Stimulated activated CD8-positive, alpha-beta memory T cell treated with anti-CD3 and anti-CD28 coated beads, Interleukin-12 subunit alpha, Interleukin-12 subunit beta, amount 100 ng/mL, for 24 hours (primary cell): ENCODE data around the gene POP4.
A peak's percentile ranks its signal among the peaks of the same experiment; 100 is the strongest.
"Not testable (repeated sequence)": the region's sequence is repeated elsewhere in the genome, so short reads cannot be mapped to it uniquely, and the experiment has no call there.

Experiments
- DNase-seq: peaks from one replicate; pipeline ENCODE4 v3.0.0-alpha.2; 2020; ENCODE audit errors: extremely low read depth

POP4 gene

DNA sequence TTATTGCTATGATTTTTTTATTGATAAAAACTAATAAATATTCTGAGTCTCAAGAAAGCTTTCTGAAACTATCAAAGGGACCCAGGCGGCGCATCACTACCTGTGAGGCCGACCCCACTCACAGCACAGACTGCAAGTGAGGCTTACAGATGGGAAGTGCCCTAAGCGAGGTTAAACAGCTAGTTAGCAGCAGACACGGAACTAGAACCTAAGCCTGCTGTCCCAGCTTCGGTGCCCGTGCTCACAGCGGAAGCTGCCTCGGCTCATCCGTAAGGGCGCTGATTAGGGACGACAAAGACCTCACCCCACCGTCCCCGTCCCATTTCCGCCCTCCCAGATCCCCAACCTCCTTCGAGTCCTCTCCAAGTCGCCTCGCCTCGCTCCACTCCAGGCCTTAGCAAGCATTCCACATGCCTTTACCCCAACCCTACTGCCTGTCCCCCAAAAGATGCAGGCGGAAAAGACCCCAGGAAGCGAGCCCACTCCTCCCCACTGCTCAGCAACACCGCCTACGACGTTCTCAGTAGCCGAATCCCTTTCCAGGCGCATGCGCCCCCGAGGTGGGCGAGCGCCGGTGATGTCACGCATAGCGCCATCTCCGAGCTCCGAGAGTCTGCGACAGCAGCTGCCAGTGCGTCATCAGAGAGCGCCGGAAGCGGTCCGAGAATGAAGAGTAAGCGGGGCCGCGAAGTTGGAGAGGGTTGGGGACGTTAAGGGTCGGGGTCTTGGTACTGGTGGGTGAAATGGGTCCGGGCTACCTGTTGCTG, at the start of gene POP4:
TSS of gene POP4 (plus strand) at position 631 of the 767 bp plus-strand sequence. CDS start at position 667, 36 bp downstream.
- peak; percentile 96 for DNase-seq

DNA sequence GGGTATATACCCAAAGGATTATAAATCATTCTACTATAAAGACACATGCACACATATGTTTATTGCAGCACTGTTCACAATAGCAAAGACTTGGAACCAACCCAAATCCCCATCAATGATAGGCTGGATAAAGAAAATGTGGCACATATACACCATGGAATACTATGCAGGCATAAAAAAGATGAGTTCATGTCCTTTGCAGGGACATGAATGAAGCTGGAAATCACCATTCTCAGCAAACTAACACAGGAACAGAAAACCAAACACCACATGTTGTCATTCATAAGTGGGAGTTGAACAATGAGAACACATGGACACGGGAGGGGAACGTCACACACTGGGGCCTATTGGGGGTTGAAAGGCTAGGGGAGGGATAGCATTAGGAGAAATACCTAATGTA, 47.0 kb upstream of the POP4 start:
- not testable (repeated sequence) for DNase-seq

DNA sequence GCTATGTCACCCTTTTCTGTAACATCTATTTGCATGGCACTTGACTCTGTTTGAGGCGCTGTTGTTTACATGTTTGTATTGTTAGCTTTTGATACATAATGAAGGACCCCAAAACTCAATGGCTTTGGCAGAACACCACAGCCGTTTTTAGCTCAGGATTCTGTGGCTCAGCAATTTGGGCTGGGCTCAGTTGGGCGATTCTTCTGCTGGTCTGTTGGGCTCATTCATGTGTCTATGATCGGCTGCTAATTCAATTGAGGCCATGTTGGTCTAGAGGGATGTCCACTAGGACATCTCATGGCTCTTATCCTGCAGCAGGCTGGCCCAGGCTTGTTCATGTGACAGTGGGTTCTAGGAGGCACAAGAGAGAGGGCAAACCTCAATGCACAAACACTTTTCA, 46.3 kb upstream of the POP4 start:
- DNase-seq, result no peak

GRCh38 chr19:29560313-29561075, 45.6 kb upstream of the POP4 start:
- DNase-seq, result no peak

DNA sequence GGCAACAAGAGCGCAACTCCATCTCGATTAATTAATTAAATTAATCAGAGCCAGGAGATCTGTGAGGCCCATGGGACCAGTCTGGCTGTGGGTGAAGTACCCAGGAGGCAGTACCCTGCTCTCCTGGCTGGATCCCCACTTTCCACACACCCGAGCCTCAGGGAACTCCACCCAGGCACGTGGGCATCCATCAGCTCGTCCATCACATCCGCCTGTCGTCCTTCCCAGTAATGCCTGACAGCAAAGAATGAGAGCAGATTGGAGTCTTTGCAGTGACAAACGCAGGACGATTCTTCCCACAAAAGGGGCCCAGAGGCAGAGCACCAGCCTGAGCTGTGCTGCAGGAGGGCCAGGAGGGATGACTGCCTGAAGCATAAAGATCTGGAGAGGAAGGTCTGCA, 44.5 kb upstream of the POP4 start:
- DNase-seq, result no peak

DNA sequence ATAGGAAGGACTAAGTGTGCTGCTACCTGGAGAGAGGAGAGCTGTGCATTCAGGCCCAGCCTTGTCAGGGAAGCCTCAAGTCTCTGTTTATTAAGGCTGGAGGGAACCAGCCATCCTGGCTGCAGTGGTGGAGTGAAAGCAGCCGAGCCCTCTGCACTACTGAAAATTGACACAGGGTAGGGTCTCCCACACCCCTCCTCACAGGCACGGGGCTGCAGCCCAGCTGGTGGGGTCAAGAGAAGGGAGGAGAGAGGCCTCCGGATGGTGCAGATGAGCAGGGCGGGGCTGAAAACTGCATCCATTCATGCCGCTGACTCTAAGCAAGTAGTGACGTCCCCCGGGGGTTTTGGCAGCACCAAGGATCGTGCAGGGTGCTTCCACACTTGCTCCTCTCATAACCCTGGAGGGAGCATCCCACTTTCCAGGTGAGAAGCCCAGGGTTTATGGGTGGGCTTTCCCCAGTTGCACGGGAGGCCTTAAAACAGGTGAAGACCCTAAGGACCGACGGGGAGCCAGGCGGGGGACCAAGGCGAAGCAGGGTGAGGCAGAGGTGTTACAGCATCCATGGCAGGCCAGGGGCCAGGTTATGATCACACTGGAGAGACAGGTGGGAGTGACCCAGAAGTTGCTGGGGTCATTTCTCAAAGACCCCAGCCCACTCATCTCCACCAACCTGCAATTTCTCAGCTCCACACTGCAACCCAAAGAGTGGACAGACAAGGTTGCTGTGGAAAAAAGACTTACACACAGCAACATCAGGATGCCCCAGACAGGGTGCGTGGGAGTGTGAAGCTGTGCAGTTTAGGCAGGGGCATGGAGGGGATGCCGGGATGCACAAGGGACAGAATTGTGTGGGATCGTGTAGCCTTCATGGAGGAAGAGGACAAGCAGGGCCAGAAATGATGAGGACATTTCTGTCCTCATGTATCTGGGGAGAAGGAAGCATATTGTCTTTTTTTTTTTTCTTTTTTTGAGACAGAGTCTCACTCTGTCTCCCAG, 43.5 kb upstream of the POP4 start:
- no peak for DNase-seq

- no peak for DNase-seq
These were observed 42.5 kb upstream of the POP4 start for GRCh38 chr19:29563486-29564101.

DNA sequence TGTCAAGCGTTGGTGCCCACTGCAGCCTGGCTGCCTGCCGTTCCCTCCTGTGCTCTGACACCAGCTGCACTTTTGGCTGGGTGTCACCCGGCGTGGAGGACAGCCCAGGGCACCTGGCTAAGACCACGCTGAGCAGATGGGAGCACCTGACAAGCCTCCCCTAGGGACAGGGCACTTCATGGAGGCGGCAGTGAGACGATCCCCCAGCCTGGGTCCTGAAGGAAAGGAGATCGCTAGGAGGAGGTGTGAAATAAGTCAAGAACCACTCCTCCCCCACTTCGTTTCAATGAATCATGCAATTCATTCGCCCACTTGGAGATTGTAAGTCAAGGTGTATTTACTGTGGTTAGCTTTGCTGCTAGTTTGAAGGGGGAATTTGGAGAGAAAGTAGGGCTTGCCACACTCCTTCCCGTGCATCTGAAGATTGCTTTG, 41.5 kb upstream of the POP4 start:
- DNase-seq, result no peak

GRCh38 chr19:29565171-29565570, 40.9 kb upstream of the POP4 start:
- DNase-seq, result no peak

DNA sequence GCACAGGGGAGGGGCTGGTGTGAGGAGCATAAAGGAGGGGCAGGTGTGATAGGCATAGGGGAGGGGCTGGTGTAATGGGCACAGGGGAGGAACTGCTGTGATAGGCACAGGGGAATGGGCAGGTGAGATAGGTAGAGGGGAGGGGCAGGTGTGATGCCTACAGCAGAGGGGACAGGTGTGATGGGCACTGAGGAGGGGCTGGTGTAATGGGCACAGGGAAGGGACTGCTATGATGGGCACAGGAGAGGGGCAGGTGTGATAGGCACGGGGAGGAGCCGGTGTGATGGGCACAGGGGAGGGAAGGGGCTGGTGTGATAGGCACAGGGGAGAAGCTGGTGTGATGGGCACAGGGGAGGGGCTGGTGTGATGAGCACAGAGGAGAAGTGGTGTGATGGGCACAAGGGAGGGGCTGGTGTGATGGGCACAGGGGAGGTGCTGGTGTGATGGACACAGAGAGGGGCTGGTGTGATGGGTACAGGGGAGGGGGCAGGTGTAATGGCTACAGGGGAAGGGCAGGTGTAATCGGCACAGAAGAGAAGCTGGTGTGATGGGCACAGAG, 39.5 kb upstream of the POP4 start:
- DNase-seq, result no peak

- no peak for DNase-seq
These were observed 38.6 kb upstream of the POP4 start for GRCh38 chr19:29567366-29567915.

GRCh38 chr19:29568036-29569025, 37.8 kb upstream of the POP4 start:
- DNase-seq, result no peak

- DNase-seq, result no peak
These were observed 36.8 kb upstream of the POP4 start for GRCh38 chr19:29569038-29569911.

DNA sequence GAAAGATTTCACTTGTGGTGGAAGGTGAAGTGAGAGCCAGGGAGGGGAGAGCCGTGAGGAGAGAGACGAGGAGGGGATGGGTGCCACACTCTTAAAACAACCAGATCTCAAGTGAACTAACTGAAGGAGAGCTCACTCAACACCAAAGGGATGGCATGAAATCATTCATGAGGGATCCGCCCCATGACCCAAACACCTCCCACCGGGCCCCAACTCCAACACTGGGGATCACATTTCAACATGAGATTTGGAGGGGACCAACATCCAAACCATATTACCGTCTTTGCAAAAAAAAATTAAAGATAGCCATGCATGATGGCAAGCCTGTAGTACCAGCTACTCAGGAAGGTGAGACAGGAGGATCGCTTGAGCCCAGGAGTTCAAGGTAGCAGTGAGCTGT, 34.9 kb upstream of the POP4 start:
- no peak for DNase-seq

- DNase-seq, result no peak
These were observed 32.6 kb upstream of the POP4 start for GRCh38 chr19:29573486-29573885.

- no peak for DNase-seq
These were observed 31.6 kb upstream of the POP4 start for GRCh38 chr19:29574510-29574909.

DNA sequence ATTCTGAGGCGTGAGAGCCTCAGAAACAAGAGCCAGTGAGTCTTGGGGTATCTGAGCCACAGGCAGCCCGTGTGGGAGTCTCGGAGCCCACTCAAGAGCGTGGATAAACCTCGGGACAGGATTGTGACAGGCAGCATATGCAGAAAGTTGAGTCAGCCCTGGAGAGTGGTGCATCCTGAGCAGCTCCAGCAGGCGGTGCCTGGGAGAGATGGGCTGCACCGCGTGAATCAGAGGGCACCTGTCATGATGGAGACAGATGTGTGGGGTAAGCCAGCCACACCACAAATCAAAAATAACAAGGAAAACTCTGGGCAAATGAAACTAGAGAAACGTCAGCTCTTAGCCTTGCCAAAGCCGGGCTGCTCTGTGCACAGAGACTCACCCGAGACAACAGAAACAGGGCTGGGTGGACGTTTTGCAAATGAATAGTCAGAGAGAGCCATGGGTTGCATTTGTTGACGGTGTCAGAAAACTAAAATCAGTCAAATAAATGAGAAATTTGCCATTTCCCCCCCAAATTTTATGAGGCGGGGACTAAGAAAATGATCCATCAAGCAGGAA, 30.0 kb upstream of the POP4 start:
- DNase-seq, result no peak
